ENCODE data around the gene KIAA0930.

- TF ChIP-seq MAX (IDR thresholded peaks at IDR 0.05) (no peak), TEAD4 (IDR thresholded peaks at IDR 0.05) (no peak), RAD21 (IDR thresholded peaks at IDR 0.05; ENCODE audit: low read depth) (no peak), NFIC (IDR thresholded peaks at IDR 0.05) (no peak), TAF1 (IDR thresholded peaks at IDR 0.05; ENCODE audit: low read depth) (no peak), EP300 (IDR thresholded peaks at IDR 0.05; ENCODE audit: borderline replicate concordance) (no peak), YY1 (IDR thresholded peaks at IDR 0.05; ENCODE audit: low read depth) (no peak), EGR1 (IDR thresholded peaks at IDR 0.05) (no peak), USF1 (IDR thresholded peaks at IDR 0.05) (no peak)
Measured at GRCh38 chr22:45230026-45230721, 10.5 kb downstream of the KIAA0930 start.
